Suppressor macrophage (primary cell): Measurements from ENCODE around the gene ANXA7.
"Not testable (repeated sequence)": the region's sequence is repeated elsewhere in the genome, so short reads cannot be mapped to it uniquely, and the experiment has no call there.

ENCODE experiments used
- DNase-seq, 4 experiments: peaks; one replicate each; pipeline ENCODE4 v3.0.0-alpha.2; 2020 to 2022

Gene ANXA7

DNA sequence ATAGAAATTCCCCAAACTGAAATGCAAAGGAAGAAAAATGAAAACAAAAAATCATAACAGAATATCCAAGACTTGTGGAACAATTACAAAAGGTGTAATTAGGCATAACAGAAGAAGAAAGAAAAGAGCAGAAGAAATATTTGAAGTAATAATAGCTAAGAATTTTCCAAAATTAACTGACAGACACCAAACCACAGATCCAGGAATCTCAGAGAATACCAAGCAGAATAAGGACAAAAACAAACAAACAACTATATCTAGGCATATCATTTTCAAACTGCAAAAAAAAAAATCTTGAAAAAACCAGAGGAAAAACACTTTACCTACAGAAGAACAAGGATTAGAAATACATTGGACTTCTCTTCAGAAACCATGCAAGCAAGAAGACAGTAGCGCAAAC, 80.7 kb downstream of the ANXA7 start:
- no peak for DNase-seq

DNA sequence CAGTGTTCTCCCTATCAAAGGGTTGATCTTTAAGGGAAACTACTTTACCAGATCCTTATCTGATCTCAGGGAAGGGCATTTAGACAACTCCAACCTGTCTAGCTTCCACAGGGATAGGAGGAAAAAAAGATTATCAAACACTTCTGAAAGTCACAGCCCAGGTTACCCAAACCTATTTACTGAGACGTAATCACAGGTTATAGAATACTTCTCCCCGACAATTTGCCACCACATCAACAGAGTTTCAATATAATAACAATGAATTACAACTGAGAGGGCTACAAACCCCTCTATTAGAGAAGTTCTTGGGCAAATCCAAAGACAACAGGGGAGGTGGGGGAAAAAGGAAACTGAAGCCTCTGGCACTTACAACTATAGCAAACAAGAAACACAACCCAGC, 81.5 kb downstream of the ANXA7 start:
- DNase-seq = no peak

- not testable (repeated sequence) for DNase-seq
Observed at GRCh38 chr10:73328523-73328922, 85.3 kb downstream of the ANXA7 start.

- not testable (repeated sequence) for DNase-seq
Observed at GRCh38 chr10:73325290-73325689, 88.6 kb downstream of the ANXA7 start.
